GM18868 (cell line): ENCODE results near the gene FOXS1.

Experiments used
- ATAC-seq: cut with Tn5 transposase; IDR thresholded peaks from one replicate; pipeline ENCODE4 v1.9.1; 2021; ENCODE audit warnings: mild to moderate bottlenecking, moderate library complexity; ENCODE audit not compliant: unreplicated experiment

FOXS1 gene

DNA sequence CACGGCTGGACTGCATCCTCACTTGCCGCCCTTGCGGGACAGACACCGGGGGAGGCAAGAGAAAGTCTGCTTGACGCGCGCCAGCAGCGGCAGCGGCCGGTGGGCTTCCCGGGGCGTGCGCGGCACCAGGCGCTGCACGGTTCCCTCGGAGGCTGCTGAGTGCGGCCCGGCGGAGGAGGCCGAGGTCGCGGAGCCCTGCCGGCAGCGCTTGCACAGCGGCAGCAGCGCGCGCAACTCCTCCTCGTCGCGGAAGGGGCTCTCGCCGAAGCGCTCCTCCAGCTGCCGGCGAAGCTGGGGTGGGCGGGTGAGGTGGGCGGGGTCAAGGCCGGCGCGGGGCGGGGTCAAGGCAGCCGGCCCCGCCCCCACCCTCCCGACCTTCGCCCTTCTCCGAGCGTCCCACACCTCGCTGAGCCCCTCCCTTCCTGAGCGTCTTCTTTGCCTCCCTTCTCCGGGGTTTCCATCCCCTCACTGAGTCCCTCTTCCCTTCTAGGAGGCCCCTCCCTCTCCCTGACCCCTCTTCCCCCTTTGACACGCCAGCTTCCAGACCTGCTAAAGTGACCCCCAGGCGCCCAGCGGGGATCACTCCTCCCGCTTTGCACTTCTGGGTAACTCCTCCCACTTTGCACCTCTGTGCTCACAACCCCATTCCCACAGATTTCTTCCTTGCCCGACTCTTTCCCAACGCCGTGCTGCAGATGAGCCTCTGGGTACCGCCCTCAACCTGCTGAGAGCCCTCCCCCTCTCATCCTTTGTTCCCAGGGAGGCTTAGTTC is 16.2 kb upstream of the FOXS1 start:
- peak; percentile 69 for ATAC-seq

DNA sequence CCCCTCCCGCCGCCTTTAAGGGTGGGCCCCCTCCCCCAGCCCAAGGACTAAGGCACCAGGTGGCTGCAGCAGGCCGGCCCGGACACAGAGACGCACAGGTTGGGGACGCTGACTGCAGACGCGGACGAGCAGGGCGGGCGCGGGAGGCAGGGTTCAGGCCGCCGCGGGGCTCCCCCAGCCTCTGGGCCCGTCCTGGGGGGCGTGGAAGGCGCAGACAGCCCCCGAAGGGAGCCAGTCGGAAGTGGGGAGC is 15.7 kb upstream of the FOXS1 start:
- ATAC-seq, result peak; percentile 26

DNA sequence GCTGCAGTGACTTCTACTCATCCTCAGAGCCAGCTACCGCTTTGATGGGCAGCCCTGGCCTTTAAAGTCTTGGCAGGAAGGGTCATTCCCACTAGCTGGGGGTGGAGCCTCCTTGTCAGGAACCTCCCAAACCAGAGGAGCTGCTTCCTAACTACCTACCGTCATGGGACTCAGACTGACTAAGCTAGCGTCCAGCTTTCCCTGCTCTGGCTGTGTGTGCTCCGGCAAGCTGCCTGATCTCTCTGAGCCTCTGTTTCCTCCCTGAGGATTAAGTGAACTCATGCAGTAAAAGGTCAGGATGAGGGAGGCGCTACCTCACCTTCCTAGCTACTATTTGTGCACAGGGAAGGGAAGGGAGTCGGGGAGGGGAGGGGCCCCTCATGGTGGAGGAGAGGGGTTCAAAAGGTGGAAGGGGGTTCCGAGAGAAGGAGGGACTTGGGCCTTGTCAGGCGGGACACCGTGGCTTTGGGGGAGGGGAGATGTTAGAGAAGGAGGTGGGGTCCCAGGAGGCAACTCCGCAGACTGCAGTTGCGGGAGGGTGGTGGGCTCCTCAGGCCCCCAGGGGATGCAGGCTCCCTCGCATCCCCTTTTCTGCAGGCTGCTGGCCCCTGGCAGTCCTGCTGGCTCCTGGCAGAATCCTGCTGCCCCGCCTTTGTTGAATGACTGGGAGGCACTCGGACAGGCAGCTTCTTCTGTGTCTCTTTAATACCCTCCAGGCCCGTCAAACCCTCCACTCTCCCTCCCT is 15.2 kb upstream of the FOXS1 start:
- no peak for ATAC-seq

DNA sequence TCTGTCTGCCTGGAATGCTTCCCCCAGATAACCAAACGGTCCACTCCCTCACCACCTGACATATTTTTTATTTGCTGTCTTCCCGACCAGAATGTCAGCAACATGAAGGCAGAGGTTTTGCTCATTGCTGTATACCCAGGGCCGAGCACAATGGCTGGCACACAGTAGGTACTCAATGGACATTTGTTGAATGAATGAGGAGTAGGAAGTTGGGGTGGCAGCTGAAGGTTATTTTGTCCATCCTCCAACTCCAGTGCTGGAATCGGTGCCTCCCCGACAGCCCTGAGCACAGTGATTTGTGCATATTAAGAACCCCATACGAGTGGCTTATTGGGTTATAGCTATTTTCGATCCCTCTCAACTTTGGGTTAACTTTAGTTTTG is 14.6 kb upstream of the FOXS1 start:
- no peak for ATAC-seq

DNA sequence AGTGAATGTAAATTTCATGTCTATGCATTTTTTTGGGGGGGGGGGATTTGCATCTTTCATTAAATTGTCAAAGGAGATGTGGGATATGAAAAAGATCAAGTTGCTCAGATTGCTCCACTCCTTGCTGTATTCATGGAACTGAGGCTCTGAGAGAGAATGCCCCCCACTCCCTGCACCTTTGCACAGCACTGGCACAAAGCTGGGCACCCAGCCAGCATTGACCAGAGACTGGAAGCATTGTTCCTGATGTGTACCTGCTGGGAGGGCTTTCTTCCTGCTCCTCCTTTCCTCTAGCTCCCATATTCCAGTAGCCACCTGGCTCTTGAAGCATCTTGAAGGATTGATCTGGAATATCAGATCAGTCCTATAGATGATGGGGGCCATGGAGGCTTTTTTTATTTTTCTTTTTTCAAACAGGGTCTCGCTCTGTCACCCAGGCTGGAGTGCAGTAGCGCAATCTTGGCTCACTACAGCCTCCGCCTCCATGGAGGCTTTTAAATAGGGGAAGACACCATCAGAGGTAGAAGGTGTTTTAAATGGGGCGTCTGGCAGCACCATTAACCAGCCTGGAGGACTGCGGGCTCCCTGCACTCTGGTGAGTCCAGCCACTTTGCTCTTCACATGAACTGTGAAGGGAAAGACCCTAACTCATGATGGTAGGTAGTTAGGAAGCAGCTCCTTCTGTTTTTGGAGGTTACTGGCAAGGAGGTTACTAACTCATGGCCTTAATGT is 14.0 kb upstream of the FOXS1 start:
- no peak for ATAC-seq

DNA sequence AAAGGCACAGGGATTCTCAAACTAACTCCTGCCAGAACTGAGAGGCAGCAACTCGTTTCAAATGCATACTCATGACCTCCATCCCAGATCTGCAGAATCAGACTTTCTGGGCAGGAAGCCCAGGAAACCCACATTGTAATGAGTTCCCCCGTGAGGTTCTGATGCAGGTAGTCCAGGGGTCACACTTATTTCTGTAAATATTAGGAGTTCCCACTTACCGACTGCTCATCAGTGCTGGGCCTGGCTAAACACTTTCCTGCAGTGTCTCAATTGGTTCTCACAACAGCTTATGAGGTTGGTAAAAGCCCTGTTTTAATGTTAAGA is 13.3 kb upstream of the FOXS1 start:
- no peak for ATAC-seq

DNA sequence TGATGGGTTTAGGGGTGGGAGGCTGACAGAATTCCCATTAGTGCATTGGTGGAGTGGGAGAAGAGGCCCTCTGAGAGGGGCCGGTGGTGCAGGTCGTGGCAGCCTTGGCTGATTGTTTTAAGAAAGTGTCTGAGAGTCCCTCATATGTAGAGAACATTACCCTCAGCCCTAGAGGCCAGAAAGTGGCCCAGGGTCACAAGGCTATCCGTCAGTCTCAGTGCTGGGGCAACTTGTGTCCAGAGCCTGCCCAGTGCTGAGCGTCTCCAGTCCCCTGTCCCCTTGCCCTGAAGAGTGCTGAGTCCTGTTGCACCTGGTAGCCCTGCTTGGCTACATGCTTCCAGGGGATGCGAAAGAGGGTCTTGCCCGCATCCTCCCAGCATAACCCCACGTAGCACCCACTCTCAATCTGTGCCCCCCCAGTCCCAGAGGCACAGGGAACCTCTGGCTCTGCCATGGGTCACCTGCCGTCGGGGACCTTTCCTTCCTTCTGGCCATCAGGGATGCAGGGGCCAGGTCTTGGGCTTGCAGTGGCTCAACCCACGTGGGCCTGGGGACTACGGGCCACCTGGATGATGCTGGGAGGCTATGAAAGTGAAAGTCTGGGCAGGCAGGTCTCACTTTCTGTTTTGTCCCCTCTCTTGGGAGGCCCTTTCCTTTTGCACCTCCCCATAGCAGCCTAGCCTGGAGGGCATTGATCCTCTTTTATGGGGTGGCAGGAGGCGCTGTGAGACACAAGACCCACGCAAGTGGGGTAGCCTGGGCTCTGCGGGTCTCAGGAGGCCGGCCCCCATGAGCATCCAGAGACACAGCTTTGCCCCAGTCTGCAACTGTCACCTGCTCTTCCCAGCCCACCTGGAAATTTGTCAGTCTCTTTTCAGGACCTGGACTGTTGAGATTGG is 12.7 kb upstream of the FOXS1 start:
- ATAC-seq, result peak; percentile 62

DNA sequence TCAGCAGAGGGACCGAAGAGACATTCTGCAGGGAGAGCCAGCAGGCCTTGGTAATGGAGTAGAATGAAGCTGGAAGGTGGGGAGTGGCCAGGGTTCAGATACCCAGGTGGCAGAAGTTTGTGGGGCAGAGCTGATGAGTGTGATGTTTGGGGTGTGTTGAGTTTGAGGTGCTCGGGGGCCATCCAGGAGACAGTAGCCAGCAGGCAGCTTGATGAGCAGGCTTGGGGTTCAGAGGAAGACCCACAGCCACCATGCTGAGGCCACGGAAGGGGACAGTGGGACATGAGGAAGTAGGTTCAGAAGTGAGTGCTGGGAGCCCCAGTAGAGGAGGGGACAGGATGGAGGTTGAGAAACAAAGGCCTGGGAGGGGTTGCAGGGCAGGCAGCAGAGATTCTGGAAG is 11.1 kb upstream of the FOXS1 start:
- ATAC-seq, result no peak

DNA sequence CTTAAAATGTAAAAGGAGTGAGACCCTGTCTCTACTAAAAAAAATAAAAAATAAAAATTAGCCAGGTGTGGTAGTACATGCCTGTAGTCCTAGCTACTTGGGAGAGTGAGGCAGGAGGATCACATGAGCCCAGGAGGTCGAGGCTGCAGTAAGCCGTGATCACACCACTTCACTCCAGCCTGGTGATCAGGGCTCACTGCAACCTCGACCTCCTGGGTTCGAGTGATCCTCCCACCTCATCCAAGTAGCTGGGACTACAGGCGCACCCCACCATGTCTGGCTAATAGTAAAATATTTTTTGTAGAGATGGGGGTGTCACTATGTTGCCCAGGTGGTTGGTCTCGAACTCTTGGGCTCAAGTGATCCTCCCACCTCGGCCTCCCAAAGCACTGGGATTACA is 8.1 kb upstream of the FOXS1 start:
- no peak for ATAC-seq

DNA sequence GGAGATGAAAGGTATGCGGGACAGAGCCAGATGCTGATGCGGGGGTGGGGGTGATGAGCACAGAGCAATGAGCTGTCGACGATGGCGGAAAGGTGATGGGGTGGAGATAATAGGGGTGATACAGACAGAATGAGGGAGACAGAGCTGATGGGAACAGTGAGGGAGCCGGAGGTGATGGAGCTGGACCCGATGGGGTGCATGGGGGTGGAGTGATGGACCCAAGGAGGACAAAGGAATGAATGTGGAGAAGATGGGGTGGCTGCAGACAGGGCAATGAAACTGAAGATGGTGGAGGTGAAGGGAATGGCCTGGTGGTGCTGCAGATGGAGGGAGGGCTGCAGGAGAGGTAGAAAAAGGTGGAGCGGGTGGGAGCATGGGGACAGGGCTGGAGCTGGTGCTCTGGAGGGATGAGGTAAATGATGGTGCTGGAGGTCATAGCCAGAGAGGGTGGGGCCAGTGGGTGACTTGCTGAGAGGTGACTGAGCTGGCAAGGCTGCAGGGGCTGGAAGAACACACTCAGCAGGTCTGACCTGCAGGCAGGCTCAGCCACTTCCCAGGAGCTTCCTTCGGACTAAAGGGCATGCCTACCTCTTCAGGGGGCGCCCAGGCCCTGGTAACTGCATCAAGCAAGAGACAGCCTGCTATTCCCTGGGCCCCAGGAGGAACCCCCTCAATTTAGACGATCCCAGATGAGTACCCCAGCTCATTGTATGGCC is 6.0 kb upstream of the FOXS1 start:
- ATAC-seq, result no peak

DNA sequence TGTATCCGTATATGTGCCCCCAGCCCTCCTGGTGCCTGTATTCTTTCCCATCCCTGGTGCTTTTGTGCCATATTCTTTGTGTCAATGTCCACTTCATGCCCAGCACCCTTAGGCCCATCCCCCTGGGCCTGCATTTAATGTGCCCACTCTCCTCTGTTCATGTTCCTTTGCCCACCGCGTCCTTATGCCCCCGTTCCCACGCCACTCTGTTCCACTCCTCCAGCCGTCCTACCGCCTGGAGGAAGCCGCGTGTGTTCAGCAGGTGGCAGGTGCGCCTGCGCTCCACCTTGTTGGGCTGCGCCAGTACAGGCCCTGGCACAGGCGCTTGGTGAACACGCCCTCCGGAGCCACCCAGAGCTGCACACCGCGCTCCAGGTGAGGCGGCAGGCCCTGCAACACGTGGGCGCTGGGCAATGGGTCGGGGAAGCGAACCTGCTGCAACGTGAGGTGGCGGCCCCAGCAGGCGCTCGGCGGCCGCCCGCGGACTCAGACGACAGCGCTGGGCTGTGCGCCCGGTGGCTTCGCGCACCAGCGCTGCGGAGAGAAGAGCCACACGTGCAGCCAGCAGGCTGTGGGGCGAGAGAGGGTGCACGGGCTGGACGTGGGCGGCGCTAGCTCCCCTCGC is 4.0 kb upstream of the FOXS1 start:
- no peak for ATAC-seq

DNA sequence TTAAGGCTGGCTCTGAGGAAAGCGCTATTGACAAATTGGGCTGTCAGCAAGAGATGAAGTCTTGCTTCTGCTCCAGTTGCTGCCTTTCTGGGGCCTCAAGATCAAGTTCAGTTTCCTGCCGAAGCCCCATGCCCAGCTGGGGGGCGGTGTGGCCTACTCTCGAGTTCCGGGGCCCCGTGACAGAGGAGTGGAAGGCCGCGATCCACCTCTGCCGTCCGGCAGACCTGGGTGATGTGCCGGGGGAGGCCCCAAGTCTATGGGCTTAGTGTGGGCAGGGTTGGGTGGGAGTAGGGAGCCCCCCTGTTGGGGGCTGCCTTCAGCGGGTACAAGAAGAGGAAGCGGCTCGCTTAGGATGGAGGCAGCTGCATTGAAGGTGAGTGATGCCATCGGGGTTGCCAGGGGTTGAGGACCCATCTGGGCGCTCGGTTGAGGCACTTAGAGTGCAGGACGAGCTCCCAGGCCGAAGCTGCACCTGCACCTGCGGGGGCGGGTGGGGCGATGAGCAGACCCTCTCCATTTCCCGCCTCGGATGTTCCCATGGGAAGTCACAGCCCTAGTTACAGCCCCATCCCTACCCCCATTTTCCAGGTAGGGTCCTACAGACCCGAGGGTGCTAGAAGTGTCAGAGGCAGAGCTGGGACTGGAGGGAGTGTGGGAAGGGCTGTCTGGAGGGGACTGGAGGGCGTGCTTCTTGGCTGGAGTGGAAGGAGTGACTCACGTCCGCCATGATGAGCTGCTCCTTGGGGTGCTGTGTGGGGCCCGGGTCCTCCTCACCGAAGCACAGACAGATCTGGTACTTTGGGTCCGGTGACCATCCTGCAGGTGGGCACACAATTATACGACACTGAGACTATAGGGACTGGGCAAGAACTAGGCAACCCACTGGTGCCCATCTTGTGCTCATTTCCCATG is 2.9 kb upstream of the FOXS1 start:
- ATAC-seq, result no peak

DNA sequence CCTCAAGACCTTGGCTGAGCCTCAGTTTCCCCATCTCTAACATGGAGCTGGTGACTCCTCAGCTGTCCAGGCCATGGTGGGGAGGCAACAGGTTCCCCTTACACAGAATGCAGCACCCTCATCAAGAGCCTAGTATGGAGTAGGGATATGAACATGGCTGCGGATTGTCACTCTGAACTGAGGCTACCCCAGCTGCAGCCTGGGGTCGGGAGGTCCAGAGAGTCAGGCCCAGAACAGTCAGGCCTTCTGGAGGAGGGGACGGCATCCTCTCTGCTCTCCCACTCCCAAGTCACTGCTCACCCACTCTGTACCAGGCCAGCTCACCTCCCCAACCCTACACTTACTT is 1.4 kb upstream of the FOXS1 start:
- no peak for ATAC-seq

DNA sequence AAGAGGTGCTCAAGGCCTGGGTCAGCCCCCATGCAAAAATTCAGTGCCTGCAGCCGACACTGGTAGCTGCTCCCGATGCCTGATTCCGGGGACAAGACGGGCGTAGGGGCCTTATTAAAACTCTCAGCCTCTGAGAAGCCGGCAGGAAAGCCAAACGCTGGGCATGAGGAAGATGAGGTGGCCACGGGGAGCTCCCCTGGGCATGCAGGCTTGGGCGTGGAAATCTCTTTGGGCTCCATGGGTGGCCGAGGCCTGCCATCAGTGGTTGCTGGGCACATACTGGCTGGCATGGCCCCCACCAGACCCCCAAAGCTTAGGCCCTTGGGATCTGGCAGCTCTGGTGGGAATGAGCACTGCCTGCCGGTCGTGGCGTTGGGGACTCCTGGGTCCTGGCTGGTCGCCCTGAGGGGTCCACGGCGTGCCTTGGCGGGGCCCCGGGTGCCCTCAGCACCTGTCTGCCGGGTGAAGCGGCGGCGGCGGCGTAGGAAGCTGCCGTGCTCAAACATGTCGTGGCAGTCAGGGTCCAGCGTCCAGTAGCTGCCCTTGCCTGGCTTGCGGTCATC is 586 bp downstream of the FOXS1 start:
- no peak for ATAC-seq

DNA sequence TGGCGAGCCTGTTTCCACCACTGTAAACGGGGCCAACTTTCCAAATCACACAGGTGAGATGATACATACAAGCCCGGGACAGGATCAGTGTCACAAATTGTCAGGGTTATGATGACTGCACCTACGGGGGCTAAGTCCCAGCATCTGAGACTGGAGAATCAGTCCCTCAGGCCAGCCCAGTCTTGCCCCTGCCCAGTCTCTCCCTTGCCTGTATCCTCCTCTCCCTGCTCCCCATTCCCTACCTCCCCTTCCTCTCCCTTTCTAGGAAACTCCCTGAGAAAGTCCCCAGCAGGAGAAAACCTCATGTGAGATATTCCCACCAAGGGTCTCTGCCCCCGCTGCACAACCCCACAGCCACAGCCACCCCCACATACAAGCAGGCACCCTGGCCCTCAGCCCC is 1.5 kb downstream of the FOXS1 start:
- no peak for ATAC-seq

DNA sequence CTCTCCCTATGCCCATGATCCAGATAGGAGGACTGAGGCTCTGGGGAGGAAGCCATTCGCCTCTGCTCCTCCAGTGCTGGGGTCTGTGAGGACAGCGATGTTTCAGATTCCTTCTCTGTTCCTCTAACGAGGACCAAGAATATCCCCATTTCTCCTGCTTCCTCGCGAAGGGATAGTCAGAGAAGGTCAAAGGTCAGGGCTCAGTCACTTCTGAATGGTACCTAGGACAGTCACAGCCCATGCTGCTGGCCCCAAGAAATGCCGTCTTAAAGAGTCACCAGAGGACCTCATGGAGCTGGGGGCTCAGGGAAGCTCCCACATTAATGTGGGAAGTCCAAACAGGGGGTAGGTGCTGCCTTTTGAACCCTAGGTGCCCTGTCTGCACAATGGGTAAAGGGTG is 2.1 kb downstream of the FOXS1 start:
- ATAC-seq, result no peak

DNA sequence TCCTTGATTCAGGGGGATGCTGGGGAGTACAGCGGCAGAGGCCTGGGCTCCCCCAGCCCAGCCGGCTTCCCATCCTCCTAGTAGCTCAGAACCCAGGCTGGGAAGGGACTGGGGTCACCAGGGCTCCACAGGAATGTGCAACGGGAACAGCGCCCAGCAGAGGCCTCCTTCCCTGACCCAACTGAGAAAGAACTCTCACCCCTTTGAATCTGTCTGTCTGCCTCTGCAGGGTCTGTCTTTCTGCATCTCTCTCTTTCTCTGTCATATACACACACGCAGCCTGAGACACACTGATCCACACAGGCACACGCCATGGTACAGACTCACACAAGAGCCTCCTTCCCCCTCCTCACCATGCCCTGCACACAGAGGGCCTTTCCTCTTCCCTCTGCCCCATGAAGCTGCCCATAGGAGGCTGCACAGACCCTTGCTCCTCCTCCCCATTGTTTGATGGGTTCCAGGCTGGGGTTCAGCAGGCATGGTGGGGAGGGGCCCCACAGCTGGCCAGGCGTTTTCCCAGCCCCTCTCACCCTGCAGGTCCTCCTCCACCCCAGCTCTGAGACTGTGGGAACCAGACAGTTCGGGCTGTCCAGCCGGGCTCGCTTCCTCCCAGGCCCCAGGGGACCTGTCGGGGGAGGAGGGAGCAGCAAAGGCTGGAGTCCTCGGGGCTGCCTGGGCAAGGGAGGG is 2.8 kb downstream of the FOXS1 start:
- ATAC-seq, result no peak

DNA sequence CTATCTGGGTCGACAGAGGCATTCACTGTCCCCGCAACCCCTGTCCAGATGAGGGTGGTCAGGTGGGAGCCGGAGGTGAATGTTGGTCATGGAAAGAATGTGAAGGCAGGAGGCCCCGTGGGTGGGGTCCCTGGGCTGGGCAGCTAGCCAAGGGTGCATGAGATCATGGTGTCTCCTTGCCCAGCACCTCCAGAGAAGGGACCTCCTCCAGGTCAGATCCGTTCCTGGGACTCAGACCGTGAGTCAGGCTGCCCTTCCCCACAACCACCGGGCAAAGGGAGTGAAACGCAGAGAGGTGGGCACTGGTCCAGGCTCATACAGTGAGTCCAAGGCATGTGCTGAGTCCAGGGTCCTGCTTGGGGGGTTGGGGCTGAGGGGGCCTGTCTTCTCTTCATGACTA is 3.5 kb downstream of the FOXS1 start:
- no peak for ATAC-seq
